Common myeloid progenitor, CD34-positive (primary cell): Measurements from ENCODE around the gene ZNF423.
"Not testable (repeated sequence)": the region's sequence is repeated elsewhere in the genome, so short reads cannot be mapped to it uniquely, and the experiment has no call there.

Experiments
- CTCF ChIA-PET: fragments of 350-600 bp; sonication (Branson Sonifier 250); formaldehyde crosslinking; loops from one replicate; lab custom pipeline; 2021; ENCODE audit warnings: antibody characterized with exemption; lab: Charles Lee
- POLR2A ChIA-PET: fragments of 350-600 bp; sonication (Branson Sonifier 250); formaldehyde crosslinking; loops from one replicate; lab custom pipeline; 2021; ENCODE audit warnings: antibody characterized with exemption; lab: Charles Lee
- DNase-seq, 3 donors: peaks; one replicate each; pipeline versions ENCODE4 v3.0.0 to v3.0.0-alpha.2; 2013
- H3K27ac ChIP-seq, 2 experiments: 1 replicate in 1 of 2; 2 replicates in 1 of 2; pipeline ENCODE4 v1.7.0; 2013; ENCODE audit warnings: inconsistent platforms in 2 of 2, low read length in 2 of 2, mild to moderate bottlenecking in 2 of 2, low read depth in 1 of 2, moderate library complexity in 1 of 2; ENCODE audit not compliant: severe bottlenecking in 2 of 2, insufficient read depth in 1 of 2, poor library complexity in 1 of 2
- H3K27me3 ChIP-seq, 5 experiments: replicated peaks in 2 of 5; 1 replicate in 3 of 5; 2 replicates in 2 of 5; pipeline versions ENCODE4 v1.6.1 to v1.7.0; 2013; ENCODE audit warnings: low read length in 4 of 5, mild to moderate bottlenecking in 2 of 5, moderate library complexity in 2 of 5, inconsistent platforms in 1 of 5; ENCODE audit not compliant: insufficient read depth in 5 of 5, control insufficient read depth in 4 of 5
- H3K36me3 ChIP-seq, 4 experiments: 1 replicate in 2 of 4; 2 replicates in 2 of 4; pipeline versions ENCODE4 v1.6.1 to v1.7.0; 2013; ENCODE audit warnings: low read length in 3 of 4, control low read depth in 1 of 4, mild to moderate bottlenecking in 1 of 4; ENCODE audit not compliant: control insufficient read depth in 4 of 4, insufficient read depth in 4 of 4
- H3K4me1 ChIP-seq, 4 experiments: 1 replicate in 3 of 4; 2 replicates in 1 of 4; pipeline versions ENCODE4 v1.6.1 to v1.7.1; 2013; ENCODE audit warnings: low read length in 3 of 4, mild to moderate bottlenecking in 3 of 4, control low read depth in 1 of 4, inconsistent platforms in 1 of 4, moderate library complexity in 1 of 4; ENCODE audit not compliant: control insufficient read depth in 4 of 4, insufficient read depth in 4 of 4; ENCODE audit errors: control extremely low read depth in 1 of 4
- H3K4me3 ChIP-seq, 7 experiments: 1 replicate in 4 of 7; 2 replicates in 3 of 7; pipeline versions ENCODE4 v1.5.1 to v1.7.0; 2013; ENCODE audit warnings: mild to moderate bottlenecking in 7 of 7, low read length in 6 of 7, moderate library complexity in 6 of 7, inconsistent platforms in 2 of 7, low read depth in 2 of 7, control low read depth in 1 of 7; ENCODE audit not compliant: insufficient read depth in 4 of 7, control insufficient read depth in 1 of 7; ENCODE audit errors: extremely low read depth in 1 of 7
- H3K9me3 ChIP-seq, 5 experiments: 1 replicate in 4 of 5; 2 replicates in 1 of 5; pipeline versions ENCODE4 v1.6.1 to v1.7.1; 2013; ENCODE audit warnings: low read length in 4 of 5, mild to moderate bottlenecking in 2 of 5, inconsistent platforms in 1 of 5, low read depth in 1 of 5, moderate library complexity in 1 of 5; ENCODE audit not compliant: control insufficient read depth in 4 of 5, insufficient read depth in 2 of 5; ENCODE audit errors: control extremely low read depth in 1 of 5
- WGBS: methylation state at CpG from one replicate; pipeline ENCODE4 v1.1.5; 2013; ENCODE audit not compliant: insufficient coverage; 5-methylcytosine and 5-hydroxymethylcytosine counted together

Gene ZNF423

GRCh38 chr16:49510141-49510540 lies 345.8 kb downstream of the ZNF423 start:
- no peaks in the 10 kb centered on the region for H3K36me3 ChIP-seq
- WGBS = 95% methylated on average over 8 of the region's 8 CpGs
- POLR2A ChIA-PET = no interaction called here
- no peak for DNase-seq
- H3K27me3 ChIP-seq = no peaks in the 10 kb centered on the region
- H3K4me1 ChIP-seq = peaks cover 0 to 13% (median 2%) of the 10 kb centered on the region in 4 experiments
- no peak overlapping the region for H3K4me3 ChIP-seq
- H3K27ac ChIP-seq = no peak overlapping the region
- H3K9me3 ChIP-seq = peaks cover 0 to 2% (median 0%) of the 10 kb centered on the region in 5 experiments
- CTCF ChIA-PET = interaction anchor here (1.3 to 2.3 kb wide), 3 partner anchors 11 to 15 kb away, joined by 3 to 12 read pairs (median 3); no protein-coding TSS in a partner anchor

- CTCF ChIA-PET, H3K4me3 ChIP-seq, H3K9me3 ChIP-seq, H3K36me3 ChIP-seq, DNase-seq, H3K27me3 ChIP-seq, POLR2A ChIA-PET, H3K27ac ChIP-seq: not testable (repeated sequence)
- 83% methylated on average over 6 of the region's 8 CpGs for WGBS
- peaks cover 0 to 45% (median 35%) of the 10 kb centered on the region in 4 experiments for H3K4me1 ChIP-seq
Measured at GRCh38 chr16:49506058-49507013, 349.6 kb downstream of the ZNF423 start.

- no peaks in the 10 kb centered on the region for H3K27me3 ChIP-seq
- ChIA-PET CTCF (interaction anchor here (1.1 to 2.4 kb wide), 2 partner anchors 8 to 51 kb away, joined by 5 to 9 read pairs; no protein-coding TSS in a partner anchor), POLR2A (no interaction called here)
- 94% methylated on average over 5 of the region's 6 CpGs for WGBS
- no peaks in the 10 kb centered on the region for H3K36me3 ChIP-seq
- DNase-seq = no peak
- no peak overlapping the region for H3K4me3 ChIP-seq
- H3K4me1 ChIP-seq = peaks cover 0 to 46% (median 41%) of the 10 kb centered on the region in 4 experiments
- H3K27ac ChIP-seq = no peak overlapping the region
- peaks cover 0 to 2% (median 0%) of the 10 kb centered on the region in 5 experiments for H3K9me3 ChIP-seq
Measured at GRCh38 chr16:49505556-49505955, 350.4 kb downstream of the ZNF423 start.

GRCh38 chr16:49504626-49505025 lies 351.3 kb downstream of the ZNF423 start:
- no peak overlapping the region for H3K4me3 ChIP-seq
- H3K27me3 ChIP-seq = no peaks in the 10 kb centered on the region
- peaks cover 0 to 55% (median 50%) of the 10 kb centered on the region in 4 experiments for H3K4me1 ChIP-seq
- H3K27ac ChIP-seq = no peak overlapping the region
- ChIA-PET POLR2A (no interaction called here), CTCF (interaction anchor here (1.1 to 2.4 kb wide), 8 partner anchors 9 to 97 kb away, joined by 3 to 13 read pairs (median 6); no protein-coding TSS in a partner anchor)
- no peak for DNase-seq
- no peaks in the 10 kb centered on the region for H3K36me3 ChIP-seq
- H3K9me3 ChIP-seq = peaks cover 0 to 2% (median 0%) of the 10 kb centered on the region in 5 experiments
- 97% methylated on average over 2 of the region's 2 CpGs for WGBS

GRCh38 chr16:49504023-49504364 lies 351.9 kb downstream of the ZNF423 start:
- peak in 2 of 3 donors; percentile 38 to 43 for DNase-seq
- CTCF ChIA-PET = interaction anchor here (1.2 to 2.4 kb wide), 11 partner anchors 8 to 98 kb away, joined by 3 to 13 read pairs (median 5); no protein-coding TSS in a partner anchor
- H3K27me3 ChIP-seq = no peaks in the 10 kb centered on the region
- POLR2A ChIA-PET = interaction anchor here (1.4 kb wide), 1 partner anchor 25 kb away, joined by 3 read pairs; no protein-coding TSS in a partner anchor
- no peaks in the 10 kb centered on the region for H3K36me3 ChIP-seq
- H3K4me3 ChIP-seq = no peak overlapping the region
- H3K9me3 ChIP-seq = peaks cover 0 to 2% (median 0%) of the 10 kb centered on the region in 5 experiments
- 53% methylated on average over 2 of the region's 2 CpGs for WGBS
- H3K27ac ChIP-seq = no peak overlapping the region
- peaks cover 0 to 58% (median 50%) of the 10 kb centered on the region in 4 experiments for H3K4me1 ChIP-seq

- peaks cover 0 to 2% (median 0%) of the 10 kb centered on the region in 5 experiments for H3K9me3 ChIP-seq
- DNase-seq = peak; percentile 46 to 91 (median 90)
- ChIA-PET POLR2A (interaction anchor here (1.4 kb wide), 1 partner anchor 25 kb away, joined by 3 read pairs; no protein-coding TSS in a partner anchor), CTCF (interaction anchor here (1.2 to 2.4 kb wide), 10 partner anchors 9 to 98 kb away, joined by 3 to 13 read pairs (median 5); no protein-coding TSS in a partner anchor)
- no peaks in the 10 kb centered on the region for H3K27me3 ChIP-seq
- peak overlapping the region in 4 of 7 experiments; percentile 33 to 58 (median 52) for H3K4me3 ChIP-seq
- WGBS = 6% methylated on average over 15 of the region's 17 CpGs
- H3K4me1 ChIP-seq = peaks cover 0 to 58% (median 50%) of the 10 kb centered on the region in 4 experiments
- no peaks in the 10 kb centered on the region for H3K36me3 ChIP-seq
- peak overlapping the region in 1 of 2 experiments; percentile 43 for H3K27ac ChIP-seq
Measured at GRCh38 chr16:49503256-49504022, 352.5 kb downstream of the ZNF423 start.
